ENCODE data around the gene ST3GAL6. TPM values are rescaled to one million over a fixed set of nuclear protein-coding genes. Genes with fewer than 3 reads are reported as not detected.

ST3GAL6 gene
- total RNA-seq, 2 experiments from 2014 or later, result 0.25 to 3.0 TPM

GRCh38 chr3:98777286-98777685 is 14.1 kb downstream of the ST3GAL6 start:
- no peak overlapping the region for H3K4me2 ChIP-seq (ENCODE audit: low read length)
- H3K4me3 ChIP-seq (ENCODE audit: low read depth, low read length, poor library complexity, severe bottlenecking), result no peak overlapping the region
- no peak overlapping the region for H3K27ac ChIP-seq (ENCODE audit: low read depth, low read length, poor library complexity, severe bottlenecking)
- TF ChIP-seq, protein P1, sequence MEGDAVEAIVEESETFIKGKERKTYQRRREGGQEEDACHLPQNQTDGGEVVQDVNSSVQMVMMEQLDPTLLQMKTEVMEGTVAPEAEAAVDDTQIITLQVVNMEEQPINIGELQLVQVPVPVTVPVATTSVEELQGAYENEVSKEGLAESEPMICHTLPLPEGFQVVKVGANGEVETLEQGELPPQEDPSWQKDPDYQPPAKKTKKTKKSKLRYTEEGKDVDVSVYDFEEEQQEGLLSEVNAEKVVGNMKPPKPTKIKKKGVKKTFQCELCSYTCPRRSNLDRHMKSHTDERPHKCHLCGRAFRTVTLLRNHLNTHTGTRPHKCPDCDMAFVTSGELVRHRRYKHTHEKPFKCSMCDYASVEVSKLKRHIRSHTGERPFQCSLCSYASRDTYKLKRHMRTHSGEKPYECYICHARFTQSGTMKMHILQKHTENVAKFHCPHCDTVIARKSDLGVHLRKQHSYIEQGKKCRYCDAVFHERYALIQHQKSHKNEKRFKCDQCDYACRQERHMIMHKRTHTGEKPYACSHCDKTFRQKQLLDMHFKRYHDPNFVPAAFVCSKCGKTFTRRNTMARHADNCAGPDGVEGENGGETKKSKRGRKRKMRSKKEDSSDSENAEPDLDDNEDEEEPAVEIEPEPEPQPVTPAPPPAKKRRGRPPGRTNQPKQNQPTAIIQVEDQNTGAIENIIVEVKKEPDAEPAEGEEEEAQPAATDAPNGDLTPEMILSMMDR (conservative IDR thresholded peaks at IDR 0.05; ENCODE audit: low read length), result no peak
- no peak for TF ChIP-seq EZH2phosphoT487 (IDR thresholded peaks at IDR 0.05; ENCODE audit: borderline replicate concordance, low read depth, low read length)
- H2AFZ ChIP-seq (ENCODE audit: low read length), result no peak overlapping the region
- H3K9me3 ChIP-seq (ENCODE audit: low read length), result no peaks in the 10 kb centered on the region
- H4K20me1 ChIP-seq (ENCODE audit: insufficient read depth, low read length), result no peaks in the 10 kb centered on the region
- CTCF ChIA-PET (ENCODE audit: unreplicated experiment), result no interaction called here
- DNase-seq (ENCODE audit: low spot score), result no peak
- no peaks in the 10 kb centered on the region for H3K79me2 ChIP-seq (ENCODE audit: insufficient read depth, low read depth, low read length)
- POLR2A ChIA-PET, result interaction anchor here (0.6 to 1.3 kb wide), 2 partner anchors 12 to 391 kb away, joined by 3 read pairs; no protein-coding TSS in a partner anchor
- H3K4me1 ChIP-seq (ENCODE audit: insufficient read depth, low read length, poor library complexity, severe bottlenecking), result peaks cover 12% of the 10 kb centered on the region
- BruUV-seq (replicated peaks), result no TSS peak
- H3K9me2 ChIP-seq (ENCODE audit: insufficient read depth, low read length), result no peaks in the 10 kb centered on the region
- H3K36me3 ChIP-seq (ENCODE audit: insufficient read depth, low read length), result no peaks in the 10 kb centered on the region
- intact Hi-C loops (cut with micrococcal nuclease; ENCODE audit: unreplicated experiment), result no loop called here

- no peaks in the 10 kb centered on the region for H3K9me3 ChIP-seq (ENCODE audit: low read length)
- no TSS peak for BruUV-seq (replicated peaks)
- no peak overlapping the region for H3K4me3 ChIP-seq (ENCODE audit: low read depth, low read length, poor library complexity, severe bottlenecking)
- H3K4me1 ChIP-seq (ENCODE audit: insufficient read depth, low read length, poor library complexity, severe bottlenecking), result peaks cover 12% of the 10 kb centered on the region
- H3K27ac ChIP-seq (ENCODE audit: low read depth, low read length, poor library complexity, severe bottlenecking), result no peak overlapping the region
- no peaks in the 10 kb centered on the region for H3K9me2 ChIP-seq (ENCODE audit: insufficient read depth, low read length)
- CTCF ChIA-PET (ENCODE audit: unreplicated experiment), result no interaction called here
- no peak for TF ChIP-seq EZH2phosphoT487 (IDR thresholded peaks at IDR 0.05; ENCODE audit: borderline replicate concordance, low read depth, low read length)
- TF ChIP-seq, protein P1 (conservative IDR thresholded peaks at IDR 0.05; ENCODE audit: low read length), result no peak
- H4K20me1 ChIP-seq (ENCODE audit: insufficient read depth, low read length), result no peaks in the 10 kb centered on the region
- no peaks in the 10 kb centered on the region for H3K36me3 ChIP-seq (ENCODE audit: insufficient read depth, low read length)
- H3K4me2 ChIP-seq (ENCODE audit: low read length), result no peak overlapping the region
- no peak for DNase-seq (ENCODE audit: low spot score)
- no peak overlapping the region for H2AFZ ChIP-seq (ENCODE audit: low read length)
- H3K79me2 ChIP-seq (ENCODE audit: insufficient read depth, low read depth, low read length), result no peaks in the 10 kb centered on the region
- intact Hi-C loops (cut with micrococcal nuclease; ENCODE audit: unreplicated experiment), result no loop called here
- POLR2A ChIA-PET, result interaction anchor here (0.5 to 1.3 kb wide), 4 partner anchors 11 to 391 kb away, joined by 3 to 5 read pairs (median 3); no protein-coding TSS in a partner anchor
Observed at GRCh38 chr3:98777801-98778220, 14.7 kb downstream of the ST3GAL6 start.

DNA sequence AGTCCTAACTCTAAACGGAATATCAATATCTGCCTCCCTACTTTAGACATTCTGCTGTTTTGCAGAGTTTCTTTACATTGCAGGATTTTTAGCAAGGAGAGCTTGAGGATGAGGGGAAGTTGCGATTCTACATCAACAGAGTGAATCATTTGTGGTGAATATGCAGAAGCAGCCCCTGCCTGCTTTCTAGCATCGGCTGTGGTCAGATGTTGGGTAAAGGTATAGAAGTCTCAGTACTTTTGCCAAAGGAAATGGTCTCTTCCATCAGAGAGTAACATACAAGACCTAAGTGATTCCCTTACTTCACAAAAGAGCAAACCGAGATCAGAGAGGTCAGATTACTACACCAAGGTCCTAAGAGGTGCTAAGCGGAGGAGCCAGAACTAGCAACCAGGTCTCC is 15.2 kb downstream of the ST3GAL6 start:
- H3K9me2 ChIP-seq (ENCODE audit: insufficient read depth, low read length), result no peaks in the 10 kb centered on the region
- no TSS peak for BruUV-seq (replicated peaks)
- no peaks in the 10 kb centered on the region for H3K79me2 ChIP-seq (ENCODE audit: insufficient read depth, low read depth, low read length)
- intact Hi-C loops (cut with micrococcal nuclease; ENCODE audit: unreplicated experiment), result no loop called here
- no peaks in the 10 kb centered on the region for H3K36me3 ChIP-seq (ENCODE audit: insufficient read depth, low read length)
- TF ChIP-seq EZH2phosphoT487 (IDR thresholded peaks at IDR 0.05; ENCODE audit: borderline replicate concordance, low read depth, low read length), result no peak
- TF ChIP-seq, protein P1 (conservative IDR thresholded peaks at IDR 0.05; ENCODE audit: low read length), result no peak
- no peaks in the 10 kb centered on the region for H3K9me3 ChIP-seq (ENCODE audit: low read length)
- H2AFZ ChIP-seq (ENCODE audit: low read length), result no peak overlapping the region
- DNase-seq (ENCODE audit: low spot score), result no peak
- peaks cover 12% of the 10 kb centered on the region for H3K4me1 ChIP-seq (ENCODE audit: insufficient read depth, low read length, poor library complexity, severe bottlenecking)
- no peaks in the 10 kb centered on the region for H4K20me1 ChIP-seq (ENCODE audit: insufficient read depth, low read length)
- no peak overlapping the region for H3K27ac ChIP-seq (ENCODE audit: low read depth, low read length, poor library complexity, severe bottlenecking)
- H3K4me3 ChIP-seq (ENCODE audit: low read depth, low read length, poor library complexity, severe bottlenecking), result no peak overlapping the region
- CTCF ChIA-PET (ENCODE audit: unreplicated experiment), result no interaction called here
- no peak overlapping the region for H3K4me2 ChIP-seq (ENCODE audit: low read length)
- POLR2A ChIA-PET, result interaction anchor here (0.5 to 1.3 kb wide), 3 partner anchors 10 to 380 kb away, joined by 3 to 5 read pairs (median 3); no protein-coding TSS in a partner anchor

Measured in OCI-LY7 (cell line).